ENCODE data around the gene GNPTAB.

DNA sequence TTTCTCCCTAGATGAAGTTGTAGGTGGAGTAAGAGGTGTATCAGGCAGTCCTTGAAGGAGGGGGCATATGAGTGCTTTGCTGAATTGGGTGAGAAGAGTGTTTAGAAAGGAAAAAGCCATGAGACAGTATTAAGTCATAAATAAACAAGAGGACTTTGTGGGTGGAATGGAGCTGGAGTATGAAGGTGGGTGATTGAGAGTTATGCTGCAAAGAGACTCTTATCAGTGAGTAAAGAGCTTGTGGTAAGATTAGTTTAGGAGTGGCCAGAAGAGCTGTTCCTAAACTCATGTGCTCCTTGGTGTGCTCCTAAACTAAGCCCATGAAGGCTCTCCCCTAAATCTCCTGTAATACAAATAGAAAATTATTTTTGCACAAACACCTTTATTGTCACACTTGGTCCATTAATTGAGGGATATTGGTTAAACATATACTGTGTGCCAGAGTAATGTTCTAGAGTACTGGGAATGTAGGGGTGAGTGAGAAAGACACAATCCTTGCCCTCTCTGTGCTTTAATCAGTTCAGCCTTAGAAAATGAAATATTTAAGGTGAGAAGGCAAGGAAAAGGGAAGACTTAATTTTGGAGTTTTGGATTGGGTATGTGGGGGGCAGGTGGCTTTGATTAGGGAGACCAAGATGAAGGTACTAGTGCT is 123.5 kb downstream of the GNPTAB start:
- TF ChIP-seq, protein P1, sequence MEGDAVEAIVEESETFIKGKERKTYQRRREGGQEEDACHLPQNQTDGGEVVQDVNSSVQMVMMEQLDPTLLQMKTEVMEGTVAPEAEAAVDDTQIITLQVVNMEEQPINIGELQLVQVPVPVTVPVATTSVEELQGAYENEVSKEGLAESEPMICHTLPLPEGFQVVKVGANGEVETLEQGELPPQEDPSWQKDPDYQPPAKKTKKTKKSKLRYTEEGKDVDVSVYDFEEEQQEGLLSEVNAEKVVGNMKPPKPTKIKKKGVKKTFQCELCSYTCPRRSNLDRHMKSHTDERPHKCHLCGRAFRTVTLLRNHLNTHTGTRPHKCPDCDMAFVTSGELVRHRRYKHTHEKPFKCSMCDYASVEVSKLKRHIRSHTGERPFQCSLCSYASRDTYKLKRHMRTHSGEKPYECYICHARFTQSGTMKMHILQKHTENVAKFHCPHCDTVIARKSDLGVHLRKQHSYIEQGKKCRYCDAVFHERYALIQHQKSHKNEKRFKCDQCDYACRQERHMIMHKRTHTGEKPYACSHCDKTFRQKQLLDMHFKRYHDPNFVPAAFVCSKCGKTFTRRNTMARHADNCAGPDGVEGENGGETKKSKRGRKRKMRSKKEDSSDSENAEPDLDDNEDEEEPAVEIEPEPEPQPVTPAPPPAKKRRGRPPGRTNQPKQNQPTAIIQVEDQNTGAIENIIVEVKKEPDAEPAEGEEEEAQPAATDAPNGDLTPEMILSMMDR (IDR thresholded peaks at IDR 0.05; ENCODE audit: low read depth, low read length) = no peak
- no peak for TF ChIP-seq EZH2phosphoT487 (IDR thresholded peaks at IDR 0.05; ENCODE audit: low read depth)
